LNCaP clone FGC (cell line): ENCODE measurements around the gene CPA2.

Experiments
- DNase-seq: peaks from one replicate; pipeline ENCODE4 v3.0.0-alpha.2; 2011; ENCODE audit warnings: low read depth
- H3K4me3 ChIP-seq: 2 replicates; pipeline ENCODE4 v1.5.1; 2011; ENCODE audit warnings: mild to moderate bottlenecking, low read depth, low read length, control low read depth
- TF ChIP-seq, protein P1 (sequence below): IDR thresholded peaks from 2 replicates; pipeline ENCODE4 v1.5.1; 2012; ENCODE audit warnings: mild to moderate bottlenecking; ENCODE audit not compliant: control insufficient read depth, insufficient read depth; ENCODE audit errors: extremely low read depth

CPA2 gene

DNA sequence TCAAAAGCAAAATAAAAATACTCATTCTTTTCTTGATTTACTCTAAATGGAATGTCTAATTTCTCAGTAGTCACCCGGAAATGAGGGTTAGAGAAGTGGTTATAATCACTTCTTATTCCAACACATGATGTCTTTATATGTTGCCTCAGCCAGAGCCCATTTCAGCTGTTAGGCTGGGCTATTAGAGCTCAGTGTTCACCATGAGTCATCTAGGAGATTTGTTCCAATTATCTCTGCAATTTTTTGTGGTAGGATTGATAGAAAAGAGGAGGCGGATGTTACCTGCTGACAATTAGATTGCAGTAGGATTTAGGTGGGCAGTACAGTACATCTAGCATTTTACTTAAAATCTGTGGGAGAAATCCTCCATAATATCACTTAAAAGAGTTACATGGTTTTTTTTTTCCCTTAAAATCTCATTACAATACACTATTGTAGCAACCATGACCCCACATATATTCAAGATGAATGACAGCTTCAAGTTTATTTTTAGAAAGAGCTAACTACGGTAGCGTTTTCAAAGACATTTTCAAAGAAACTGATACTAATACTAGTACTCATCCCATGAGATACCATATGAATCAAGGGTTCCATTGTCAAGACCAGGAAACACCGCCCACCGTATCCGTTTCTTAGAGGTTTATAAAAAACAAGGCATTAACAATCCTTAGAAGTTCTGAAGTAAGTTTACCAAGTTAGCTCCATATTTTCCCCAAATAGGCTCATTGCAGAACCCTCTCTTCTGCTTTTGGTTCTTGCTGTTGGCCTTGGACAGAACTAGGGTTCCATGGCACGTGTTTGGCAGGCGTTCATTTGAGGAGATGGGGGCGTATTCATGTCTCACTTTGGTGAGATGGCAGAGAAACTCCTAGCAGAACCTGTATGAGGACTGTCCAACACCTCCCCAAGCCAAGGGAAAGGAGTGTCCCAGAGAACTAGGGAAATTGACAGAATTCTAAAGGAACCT, 10.4 kb downstream of the CPA2 start:
- DNase-seq = no peak
- TF ChIP-seq, protein P1, sequence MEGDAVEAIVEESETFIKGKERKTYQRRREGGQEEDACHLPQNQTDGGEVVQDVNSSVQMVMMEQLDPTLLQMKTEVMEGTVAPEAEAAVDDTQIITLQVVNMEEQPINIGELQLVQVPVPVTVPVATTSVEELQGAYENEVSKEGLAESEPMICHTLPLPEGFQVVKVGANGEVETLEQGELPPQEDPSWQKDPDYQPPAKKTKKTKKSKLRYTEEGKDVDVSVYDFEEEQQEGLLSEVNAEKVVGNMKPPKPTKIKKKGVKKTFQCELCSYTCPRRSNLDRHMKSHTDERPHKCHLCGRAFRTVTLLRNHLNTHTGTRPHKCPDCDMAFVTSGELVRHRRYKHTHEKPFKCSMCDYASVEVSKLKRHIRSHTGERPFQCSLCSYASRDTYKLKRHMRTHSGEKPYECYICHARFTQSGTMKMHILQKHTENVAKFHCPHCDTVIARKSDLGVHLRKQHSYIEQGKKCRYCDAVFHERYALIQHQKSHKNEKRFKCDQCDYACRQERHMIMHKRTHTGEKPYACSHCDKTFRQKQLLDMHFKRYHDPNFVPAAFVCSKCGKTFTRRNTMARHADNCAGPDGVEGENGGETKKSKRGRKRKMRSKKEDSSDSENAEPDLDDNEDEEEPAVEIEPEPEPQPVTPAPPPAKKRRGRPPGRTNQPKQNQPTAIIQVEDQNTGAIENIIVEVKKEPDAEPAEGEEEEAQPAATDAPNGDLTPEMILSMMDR = no peak
- no peak overlapping the region for H3K4me3 ChIP-seq

DNA sequence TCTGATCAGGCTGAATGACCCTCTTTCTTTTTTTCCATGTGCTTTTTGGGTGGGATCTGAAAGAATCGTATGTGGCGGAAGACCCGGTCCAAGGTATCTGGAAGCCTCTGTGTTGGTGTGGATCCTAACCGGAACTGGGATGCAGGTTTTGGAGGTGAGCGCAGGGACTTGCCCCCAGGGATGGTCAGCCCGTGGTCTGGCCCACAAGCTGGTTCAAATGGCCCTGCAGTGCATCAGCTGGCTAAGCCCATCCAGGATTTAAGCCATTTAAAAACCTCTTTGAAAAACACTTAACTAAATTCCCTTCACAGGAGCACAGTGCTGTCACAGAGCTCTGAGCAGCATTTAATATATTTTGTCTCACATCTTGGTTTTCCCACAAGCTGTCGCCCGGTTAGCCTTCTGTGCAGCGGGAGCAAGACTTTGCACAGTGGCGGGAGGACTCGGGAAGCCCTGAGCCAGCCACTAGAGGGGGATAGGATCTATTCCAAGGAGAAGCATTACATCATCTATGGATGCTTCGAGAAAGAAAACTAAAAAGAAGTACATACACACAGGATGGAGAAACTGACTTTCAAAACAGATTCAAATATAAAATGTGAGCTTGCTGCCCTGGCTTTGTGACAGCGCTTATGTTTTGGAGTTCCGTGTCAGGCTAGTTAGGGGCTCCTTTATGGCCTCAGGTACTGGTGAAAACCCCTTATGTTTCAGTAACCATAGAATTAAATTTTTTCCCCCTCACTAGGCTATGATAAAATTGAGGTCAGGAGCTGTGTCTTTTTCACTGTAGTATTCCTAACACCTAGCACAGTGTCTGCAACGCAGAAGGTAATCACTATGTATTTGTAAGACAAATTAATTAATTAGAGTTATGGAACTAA, 11.3 kb downstream of the CPA2 start:
- no peak for DNase-seq
- H3K4me3 ChIP-seq = no peak overlapping the region
- TF ChIP-seq, protein P1 = peak; percentile 44

DNA sequence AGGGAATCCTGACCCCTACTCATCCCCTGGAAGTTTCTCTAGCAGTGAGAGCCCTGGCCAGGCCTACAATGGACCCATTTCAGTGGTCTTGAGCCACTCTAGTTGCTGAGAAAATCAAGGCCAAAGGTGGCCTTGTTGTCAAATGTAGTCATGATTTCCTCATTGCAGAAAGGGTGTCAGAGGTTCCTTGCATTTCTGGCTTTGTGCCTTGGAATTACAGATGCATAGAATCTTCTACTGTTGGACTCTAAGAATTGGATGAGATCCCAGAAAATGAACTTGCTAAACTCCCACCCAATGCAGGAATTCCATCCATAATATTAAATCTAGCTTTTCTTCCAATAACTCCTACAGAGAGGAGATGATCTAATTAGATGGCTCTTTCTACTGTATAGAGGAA, 12.2 kb downstream of the CPA2 start:
- no peak overlapping the region for H3K4me3 ChIP-seq
- TF ChIP-seq, protein P1 = no peak
- DNase-seq = no peak

DNA sequence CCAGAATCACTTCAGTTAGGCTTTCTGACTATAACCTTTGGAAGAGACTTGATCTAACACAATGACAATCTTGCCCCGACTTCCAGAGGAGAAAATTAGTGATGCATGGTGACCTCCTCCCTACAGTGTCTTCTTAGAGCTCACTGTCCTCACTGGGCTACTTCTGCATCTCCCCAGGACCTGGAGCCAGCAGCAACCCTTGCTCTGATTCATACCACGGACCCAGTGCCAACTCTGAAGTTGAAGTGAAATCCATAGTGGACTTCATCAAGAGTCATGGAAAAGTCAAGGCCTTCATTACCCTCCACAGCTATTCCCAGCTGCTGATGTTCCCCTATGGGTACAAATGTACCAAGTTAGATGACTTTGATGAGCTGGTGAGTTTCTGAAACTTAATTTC, 12.6 kb downstream of the CPA2 start:
- no peak for DNase-seq
- no peak overlapping the region for H3K4me3 ChIP-seq
- TF ChIP-seq, protein P1 = no peak

DNA sequence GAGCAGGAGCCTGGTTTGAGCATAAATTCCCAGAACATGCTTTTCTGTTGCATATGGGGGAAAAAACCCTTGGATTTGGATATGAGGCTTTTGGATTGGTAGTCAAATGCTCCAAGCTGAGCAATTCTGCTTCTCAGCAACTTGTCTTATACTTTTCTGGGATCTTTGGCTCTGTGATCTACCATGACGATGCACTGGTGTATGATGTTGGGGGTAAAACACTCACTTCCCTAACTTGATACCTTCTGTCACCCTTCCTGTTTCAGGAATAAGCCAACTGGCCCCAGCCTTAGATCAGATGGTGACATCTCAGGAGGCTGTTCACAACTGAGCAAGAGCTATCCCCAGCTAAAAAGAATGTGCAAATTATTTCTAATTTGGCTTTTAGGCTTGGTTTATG, 13.2 kb downstream of the CPA2 start:
- TF ChIP-seq, protein P1 = no peak
- no peak overlapping the region for H3K4me3 ChIP-seq
- no peak for DNase-seq

DNA sequence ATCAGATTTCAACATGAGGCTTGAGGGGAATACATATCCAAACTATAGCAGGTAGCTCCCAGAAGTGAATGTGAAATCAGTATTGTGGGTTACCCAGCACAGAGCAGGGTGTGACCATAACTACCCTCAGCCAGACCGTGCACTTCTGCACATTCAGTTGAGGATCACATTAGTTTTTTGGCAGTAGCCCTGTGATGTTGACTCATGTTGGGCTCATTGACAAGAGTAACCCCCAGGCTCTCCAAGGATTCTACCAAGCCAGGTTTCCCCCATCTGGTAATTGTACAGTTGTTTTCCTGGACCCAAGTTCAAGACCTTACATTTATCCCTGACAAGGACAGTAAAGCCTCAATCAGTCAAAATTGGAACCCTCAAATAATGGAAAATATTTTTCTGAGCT, 14.6 kb downstream of the CPA2 start:
- no peak overlapping the region for H3K4me3 ChIP-seq
- TF ChIP-seq, protein P1 = no peak
- no peak for DNase-seq
